Loucy (cell line): ENCODE measurements around the gene CD44.

Experiments used
- EZH2phosphoT487 ChIP-seq: fragments of 200-600 bp; IDR thresholded peaks from 2 replicates; pipeline ENCODE4 v1.6.1; 2018; ENCODE audit warnings: antibody characterized with exemption, mild to moderate bottlenecking, moderate library complexity, borderline replicate concordance
- TF ChIP-seq, protein P1 (sequence below): fragments of 200-600 bp; sonication (generic); conservative IDR thresholded peaks from 2 replicates; pipeline ENCODE4 v1.5.1; 2014; ENCODE audit warnings: mild to moderate bottlenecking, antibody characterized with exemption, low read length

GRCh38 chr11:35216962-35217678 lies 78.1 kb downstream of the CD44 start:
- TF ChIP-seq, protein P1, sequence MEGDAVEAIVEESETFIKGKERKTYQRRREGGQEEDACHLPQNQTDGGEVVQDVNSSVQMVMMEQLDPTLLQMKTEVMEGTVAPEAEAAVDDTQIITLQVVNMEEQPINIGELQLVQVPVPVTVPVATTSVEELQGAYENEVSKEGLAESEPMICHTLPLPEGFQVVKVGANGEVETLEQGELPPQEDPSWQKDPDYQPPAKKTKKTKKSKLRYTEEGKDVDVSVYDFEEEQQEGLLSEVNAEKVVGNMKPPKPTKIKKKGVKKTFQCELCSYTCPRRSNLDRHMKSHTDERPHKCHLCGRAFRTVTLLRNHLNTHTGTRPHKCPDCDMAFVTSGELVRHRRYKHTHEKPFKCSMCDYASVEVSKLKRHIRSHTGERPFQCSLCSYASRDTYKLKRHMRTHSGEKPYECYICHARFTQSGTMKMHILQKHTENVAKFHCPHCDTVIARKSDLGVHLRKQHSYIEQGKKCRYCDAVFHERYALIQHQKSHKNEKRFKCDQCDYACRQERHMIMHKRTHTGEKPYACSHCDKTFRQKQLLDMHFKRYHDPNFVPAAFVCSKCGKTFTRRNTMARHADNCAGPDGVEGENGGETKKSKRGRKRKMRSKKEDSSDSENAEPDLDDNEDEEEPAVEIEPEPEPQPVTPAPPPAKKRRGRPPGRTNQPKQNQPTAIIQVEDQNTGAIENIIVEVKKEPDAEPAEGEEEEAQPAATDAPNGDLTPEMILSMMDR = no peak
- TF ChIP-seq EZH2phosphoT487 = no peak
